ENCODE data around the gene LMO1. TPM values are rescaled to one million over a fixed set of nuclear protein-coding genes. Genes with fewer than 3 reads are reported as not detected.
A peak's percentile ranks its signal among the peaks of the same experiment; 100 is the strongest.

Gene LMO1
- total and polyA plus RNA-seq, 11 donors, result 0.42 to 4.1 (median 2.1) TPM; not detected in 1

DNA sequence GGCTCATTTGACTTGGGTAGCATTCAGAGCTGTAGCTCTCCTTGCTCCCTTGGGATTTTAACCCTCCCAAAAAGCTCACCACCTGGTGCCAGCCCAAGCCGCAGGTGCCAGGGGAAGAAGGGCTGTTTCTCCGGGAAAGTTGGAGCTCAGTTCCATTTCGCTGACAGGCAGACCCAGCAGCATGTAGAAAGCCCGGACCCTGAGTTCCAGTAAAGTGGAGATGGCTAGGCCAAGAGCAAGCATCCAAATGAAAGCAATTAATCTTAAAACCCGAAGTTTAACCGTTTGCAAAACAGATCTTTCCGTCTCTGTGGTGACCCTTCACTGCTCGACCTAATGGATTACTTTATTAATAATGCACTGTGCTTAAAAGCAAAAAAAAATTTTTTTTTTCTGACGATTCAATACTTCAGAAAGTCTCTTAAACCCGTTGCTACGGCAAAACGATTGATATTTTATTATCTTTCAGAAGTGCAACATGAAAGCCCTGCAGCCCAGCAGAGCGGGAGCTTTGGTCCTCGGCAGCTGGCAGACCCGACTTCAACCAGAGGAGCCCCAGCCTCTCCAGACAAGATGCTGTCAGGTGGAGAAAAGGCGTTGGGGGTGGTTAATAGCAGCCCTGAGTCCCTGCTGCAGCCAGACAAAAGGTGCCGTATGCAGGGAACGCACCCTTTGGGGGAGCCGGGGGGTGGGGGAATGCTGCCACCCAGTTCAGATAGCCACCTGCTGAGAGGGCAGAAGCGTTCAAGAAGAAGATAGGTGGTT, 3.3 kb downstream of the LMO1 start:
- DNase-seq, result no peak
- intact Hi-C loops (cut with DNase I), result loop anchor here in 6 of 10 donors (5.0 kb wide), 1 partner anchor 33 kb away; no protein-coding TSS in a partner anchor
- no peaks in the 10 kb centered on the region for H3K36me3 ChIP-seq
- ATAC-seq, result no peak
- WGBS, 4 donors, result 89 to 92% (median 90%) methylated on average over 20 of the region's 20 CpGs
- TF ChIP-seq, protein P1, sequence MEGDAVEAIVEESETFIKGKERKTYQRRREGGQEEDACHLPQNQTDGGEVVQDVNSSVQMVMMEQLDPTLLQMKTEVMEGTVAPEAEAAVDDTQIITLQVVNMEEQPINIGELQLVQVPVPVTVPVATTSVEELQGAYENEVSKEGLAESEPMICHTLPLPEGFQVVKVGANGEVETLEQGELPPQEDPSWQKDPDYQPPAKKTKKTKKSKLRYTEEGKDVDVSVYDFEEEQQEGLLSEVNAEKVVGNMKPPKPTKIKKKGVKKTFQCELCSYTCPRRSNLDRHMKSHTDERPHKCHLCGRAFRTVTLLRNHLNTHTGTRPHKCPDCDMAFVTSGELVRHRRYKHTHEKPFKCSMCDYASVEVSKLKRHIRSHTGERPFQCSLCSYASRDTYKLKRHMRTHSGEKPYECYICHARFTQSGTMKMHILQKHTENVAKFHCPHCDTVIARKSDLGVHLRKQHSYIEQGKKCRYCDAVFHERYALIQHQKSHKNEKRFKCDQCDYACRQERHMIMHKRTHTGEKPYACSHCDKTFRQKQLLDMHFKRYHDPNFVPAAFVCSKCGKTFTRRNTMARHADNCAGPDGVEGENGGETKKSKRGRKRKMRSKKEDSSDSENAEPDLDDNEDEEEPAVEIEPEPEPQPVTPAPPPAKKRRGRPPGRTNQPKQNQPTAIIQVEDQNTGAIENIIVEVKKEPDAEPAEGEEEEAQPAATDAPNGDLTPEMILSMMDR (IDR thresholded peaks at IDR 0.05), result no peak
- no peak for TF ChIP-seq POLR2A (IDR thresholded peaks at IDR 0.05)
- peaks cover 0 to 33% (median 17%) of the 10 kb centered on the region in 12 donors for H3K4me1 ChIP-seq
- H3K27ac ChIP-seq, result no peak overlapping the region
- no peaks in the 10 kb centered on the region for H3K9me3 ChIP-seq
- peaks cover 0 to 49% (median 15%) of the 10 kb centered on the region in 9 donors for H3K27me3 ChIP-seq
- H3K4me3 ChIP-seq, result no peak overlapping the region

DNA sequence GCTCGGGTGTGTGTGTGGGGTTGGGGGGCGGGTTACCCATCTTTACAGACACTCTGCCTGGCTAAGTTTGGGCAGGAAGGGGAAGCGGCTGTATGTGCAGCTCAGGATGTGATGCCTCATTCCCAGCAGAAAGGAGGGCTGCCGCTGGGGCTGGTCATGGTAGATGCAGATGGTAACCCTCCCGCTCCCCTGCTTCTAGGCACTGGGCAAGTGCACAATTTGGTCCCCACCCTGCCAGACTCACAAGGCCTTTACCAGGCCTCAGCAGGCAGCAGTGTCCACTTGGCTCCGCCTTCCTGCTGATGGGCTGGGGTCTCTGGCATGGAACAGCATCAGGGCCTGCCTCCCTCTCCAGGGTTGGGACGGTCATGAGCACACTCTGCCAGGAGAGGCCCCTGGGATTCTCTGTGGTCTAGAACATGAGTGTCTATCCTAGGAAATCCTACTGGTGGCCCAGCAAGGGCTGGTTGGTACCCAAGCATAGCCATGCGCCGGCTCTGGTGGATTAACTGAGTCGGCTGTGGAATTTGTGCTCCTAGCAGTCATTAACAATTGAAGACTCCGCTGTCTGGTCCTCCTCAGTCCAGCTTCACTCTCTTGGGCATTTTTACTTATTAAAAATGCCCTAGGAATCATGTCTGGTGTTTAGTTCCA, 4.2 kb downstream of the LMO1 start:
- peak overlapping the region in 2 of 12 donors; percentile 51 to 86 for H3K27ac ChIP-seq
- no peak overlapping the region for H3K4me3 ChIP-seq
- TF ChIP-seq POLR2A (IDR thresholded peaks at IDR 0.05), result no peak
- TF ChIP-seq, protein P1 (IDR thresholded peaks at IDR 0.05), result no peak
- WGBS, 4 donors, result 84 to 88% (median 86%) methylated on average over 7 to 11 of the region's 11 CpGs
- no peaks in the 10 kb centered on the region for H3K9me3 ChIP-seq
- peaks cover 0 to 39% (median 10%) of the 10 kb centered on the region in 9 donors for H3K27me3 ChIP-seq
- H3K36me3 ChIP-seq, result no peaks in the 10 kb centered on the region
- intact Hi-C loops (cut with DNase I), result no loop called here
- DNase-seq (no peak), ATAC-seq (no peak)
- H3K4me1 ChIP-seq, result peaks cover 0 to 33% (median 17%) of the 10 kb centered on the region in 12 donors

DNA sequence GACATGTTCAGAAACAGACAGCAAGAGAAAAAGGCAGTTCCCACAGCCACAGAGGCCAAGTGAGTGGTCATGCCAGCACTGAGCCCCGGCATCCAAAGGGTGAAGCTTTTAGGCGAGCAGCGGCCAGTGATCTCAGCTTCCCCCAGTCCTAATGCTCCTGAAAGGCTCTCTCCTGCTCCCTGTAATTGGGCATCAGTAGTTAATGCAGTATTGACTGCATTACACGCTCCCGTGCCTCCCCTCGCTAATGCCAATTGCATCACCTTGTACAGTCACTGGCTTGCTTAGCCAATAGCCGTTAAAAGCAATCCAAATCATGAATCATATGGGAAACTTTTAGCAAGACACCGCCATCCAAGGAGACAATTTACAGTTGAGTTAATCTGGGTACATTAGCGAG, 4.9 kb downstream of the LMO1 start:
- Histone ChIP-seq H3K27me3 (peaks cover 0 to 34% (median 6%) of the 10 kb centered on the region in 9 donors), H3K4me3 (no peak overlapping the region), H3K9me3 (no peaks in the 10 kb centered on the region), H3K4me1 (peaks cover 0 to 30% (median 15%) of the 10 kb centered on the region in 12 donors), H3K36me3 (no peaks in the 10 kb centered on the region), H3K27ac (peak overlapping the region in 6 of 12 donors; percentile 30 to 86 (median 52))
- TF ChIP-seq, protein P1 (IDR thresholded peaks at IDR 0.05), result no peak
- ATAC-seq, result peak; percentile 21 to 57 (median 34)
- 60 to 71% (median 69%) methylated on average over 9 of the region's 9 CpGs for WGBS, 4 donors
- DNase-seq, result no peak
- intact Hi-C loops (cut with DNase I), result no loop called here

DNA sequence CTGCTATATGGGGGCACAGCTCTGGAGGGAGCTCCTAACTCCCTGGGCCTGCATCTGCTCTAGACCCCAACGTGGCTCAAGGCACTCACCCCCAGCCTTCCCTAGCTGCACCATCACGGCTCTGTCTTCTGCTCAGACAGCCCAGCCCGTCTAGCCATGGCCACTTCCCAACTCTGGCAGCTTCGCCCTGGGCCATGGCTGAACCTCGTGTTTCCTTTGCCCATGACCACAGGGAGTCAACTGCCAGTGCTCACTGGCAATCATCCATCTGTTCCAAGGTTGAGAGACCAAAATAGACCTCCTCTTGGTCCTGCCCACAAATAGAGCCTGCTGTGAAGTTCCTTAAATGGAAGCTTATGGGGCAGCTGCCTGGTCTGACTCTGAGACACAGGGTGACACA, 5.4 kb downstream of the LMO1 start:
- TF ChIP-seq, protein P1 (IDR thresholded peaks at IDR 0.05), result no peak
- no peak for TF ChIP-seq POLR2A (IDR thresholded peaks at IDR 0.05)

More for the DNA sequence above, 5.4 kb downstream of the LMO1 start:
- Histone ChIP-seq H3K9me3 (no peaks in the 10 kb centered on the region), H3K4me1 (peaks cover 0 to 25% (median 10%) of the 10 kb centered on the region in 12 donors), H3K27me3 (peaks cover 0 to 30% (median 6%) of the 10 kb centered on the region in 9 donors), H3K27ac (peak overlapping the region in 5 of 12 donors; percentile 30 to 86 (median 51)), H3K36me3 (no peaks in the 10 kb centered on the region), H3K4me3 (no peak overlapping the region)
- WGBS, 4 donors, result 61 to 69% (median 66%) methylated on average over 5 of the region's 5 CpGs
- DNase-seq (peak in 4 of 5 donors; percentile 53 to 74 (median 59)), ATAC-seq (peak; percentile 69 to 85 (median 82))
- intact Hi-C loops (cut with DNase I), result no loop called here

Measured in heart left ventricle (tissue), 16 donors.